GM19099 (cell line): ENCODE measurements around the gene HID1.
A peak's percentile ranks its signal among the peaks of the same experiment; 100 is the strongest.

ENCODE experiments used
- POLR2A ChIP-seq: IDR thresholded peaks from 3 replicates; pipeline ENCODE4 v1.6.1; 2011; ENCODE audit warnings: low read depth; ENCODE audit not compliant: insufficient read length; ENCODE audit errors: extremely low read depth

HID1 gene

GRCh38 chr17:74972107-74972972 is at the start of gene HID1:
Gene HID1, minus strand, starts transcription at chr17:74972759. Its CDS starts 103 bp downstream, at chr17:74972656.
- TF ChIP-seq POLR2A, result no peak

GRCh38 chr17:75020331-75021110 is 48.0 kb upstream of the HID1 start:
- no peak for TF ChIP-seq POLR2A

- no peak for TF ChIP-seq POLR2A
Measured at GRCh38 chr17:75019710-75020109, 47.2 kb upstream of the HID1 start.

GRCh38 chr17:75019146-75019545 is 46.6 kb upstream of the HID1 start:
- no peak for TF ChIP-seq POLR2A

- no peak for TF ChIP-seq POLR2A
Measured at GRCh38 chr17:75013092-75013559, 40.6 kb upstream of the HID1 start.

GRCh38 chr17:75012346-75013091 is 40.0 kb upstream of the HID1 start, which contains the start of gene MRPL58:
Gene MRPL58, plus strand, starts transcription at chr17:75012670. Its CDS starts 17 bp downstream, at chr17:75012687.
- TF ChIP-seq POLR2A, result peak; percentile 93

- TF ChIP-seq POLR2A, result no peak
Measured at GRCh38 chr17:75012096-75012345, 39.5 kb upstream of the HID1 start.

GRCh38 chr17:75011401-75012095 is 39.0 kb upstream of the HID1 start:
- TF ChIP-seq POLR2A, result no peak

GRCh38 chr17:75010683-75011400 is 38.3 kb upstream of the HID1 start:
- TF ChIP-seq POLR2A, result no peak

GRCh38 chr17:75009139-75009724 is 36.7 kb upstream of the HID1 start:
- TF ChIP-seq POLR2A, result no peak

GRCh38 chr17:75008373-75008772 is 35.8 kb upstream of the HID1 start:
- TF ChIP-seq POLR2A, result no peak

GRCh38 chr17:75006653-75007052 is 34.1 kb upstream of the HID1 start:
- no peak for TF ChIP-seq POLR2A

- no peak for TF ChIP-seq POLR2A
Measured at GRCh38 chr17:75005291-75005690, 32.7 kb upstream of the HID1 start.

GRCh38 chr17:75004371-75004770 is 31.8 kb upstream of the HID1 start:
- no peak for TF ChIP-seq POLR2A
